ENCODE data around the gene CACNA1B.

GRCh38 chr9:137920753-137921152 is 43.2 kb downstream of the CACNA1B start:
- TF ChIP-seq CTCF (IDR thresholded peaks at IDR 0.05 in 2 of 3, conservative IDR thresholded peaks at IDR 0.05 in 1 of 3; ENCODE audit: borderline replicate concordance in 1 of 3, insufficient read depth in 1 of 3, low read depth in 2 of 3, low read length in 2 of 3) (no peak), EZH2 (IDR thresholded peaks at IDR 0.05) (no peak), SIN3A (IDR thresholded peaks at IDR 0.05; ENCODE audit: low read depth) (no peak), SP1 (IDR thresholded peaks at IDR 0.05; ENCODE audit: low read depth) (no peak), POLR2A (IDR thresholded peaks at IDR 0.05; ENCODE audit: borderline replicate concordance, extremely low read depth, insufficient read depth, insufficient read length) (no peak), RAD21 (IDR thresholded peaks at IDR 0.05; ENCODE audit: low read depth) (no peak), YY1 (IDR thresholded peaks at IDR 0.05; ENCODE audit: extremely low read depth, insufficient replicate concordance, low read depth, low read length) (no peak)
